ENCODE data around the gene ZNF248. TPM values are rescaled to one million over a fixed set of nuclear protein-coding genes. Genes with fewer than 3 reads are reported as not detected.
"Not testable (repeated sequence)": the region's sequence is repeated elsewhere in the genome, so short reads cannot be mapped to it uniquely, and the experiment has no call there.

The ZNF248 gene
- total RNA-seq, 5 donors from 2014 or later (not counting 1 experiment from before 2014, with no cell fraction given), result 7.0 to 15.6 (median 13.4) TPM

DNA sequence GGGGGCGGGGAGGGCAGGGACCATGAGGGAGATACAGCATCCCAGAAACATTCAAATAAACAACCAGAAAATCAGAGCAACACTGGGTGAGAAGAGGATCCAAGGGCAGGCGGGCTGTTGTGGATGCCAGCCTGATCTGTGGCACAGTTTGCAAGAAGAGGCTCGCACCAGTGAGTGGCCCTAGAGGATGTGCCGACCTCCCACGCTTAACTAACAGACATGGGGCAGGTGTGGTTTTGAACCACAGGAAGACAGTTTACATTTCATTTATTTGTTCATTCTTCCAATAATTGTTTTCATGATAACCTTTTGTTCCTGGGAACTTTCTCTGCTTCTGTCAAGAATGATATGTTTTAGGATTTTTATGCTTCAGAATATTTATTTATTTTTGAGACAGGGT is 115.6 kb downstream of the ZNF248 start:
- H3K9me3 Mint-ChIP-seq, result peaks cover 2 to 19% (median 13%) of the 10 kb centered on the region in 3 donors

DNA sequence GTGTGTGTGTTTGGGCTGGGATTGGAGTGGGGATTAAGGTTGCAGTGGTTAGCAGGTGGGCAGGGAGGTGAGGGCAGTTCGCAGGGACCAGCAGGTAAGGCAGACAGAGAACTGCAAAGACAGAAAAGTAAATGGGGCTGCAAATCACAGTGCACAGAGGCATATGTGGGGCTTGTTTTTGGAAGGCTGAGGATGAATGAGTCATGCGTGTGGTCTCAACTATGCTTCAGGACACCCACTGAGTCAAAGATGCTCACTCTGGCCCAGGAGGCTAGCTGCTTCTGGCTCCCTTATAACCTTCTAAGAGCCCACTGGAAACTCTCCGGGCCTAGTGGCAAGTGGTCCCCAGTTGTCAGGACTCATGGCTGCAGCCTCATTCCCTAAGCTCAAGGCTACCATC is 118.2 kb downstream of the ZNF248 start:
- ChIA-PET POLR2A (no interaction called here), CTCF (no interaction called here)
- WGBS (ENCODE audit: insufficient coverage), result 68% methylated on average over 2 of the region's 3 CpGs
- peaks cover 3 to 13% (median 9%) of the 10 kb centered on the region in 3 donors for H3K9me3 Mint-ChIP-seq
- no peaks in the 10 kb centered on the region for H3K4me1 Mint-ChIP-seq
- H3K27ac Mint-ChIP-seq, result no peak overlapping the region
- no peaks in the 10 kb centered on the region for H3K27me3 Mint-ChIP-seq
- Histone ChIP-seq H3K27ac (ENCODE audit: low read length) (no peak overlapping the region), H3K36me3 (ENCODE audit: control insufficient read depth in 2 of 2, extremely low read depth in 1 of 2, insufficient read depth in 1 of 2, low read length in 1 of 2) (no peaks in the 10 kb centered on the region), H3K9me3 (no peaks in the 10 kb centered on the region), H3K27me3 (replicated peaks in 1 of 2; ENCODE audit: control insufficient read depth in 2 of 2, extremely low read depth in 1 of 2, insufficient read depth in 2 of 2, low read length in 1 of 2) (no peaks in the 10 kb centered on the region), H3K4me1 (ENCODE audit: control insufficient read depth in 1 of 2, extremely low read depth in 1 of 2, insufficient read depth in 2 of 2, low read length in 2 of 2) (no peaks in the 10 kb centered on the region), H3K4me3 (ENCODE audit: control insufficient read depth in 1 of 2, extremely low read depth in 1 of 2, low read length in 1 of 2) (no peak overlapping the region)
- DNase-seq (no peak), ATAC-seq (replicated peaks in 1 of 4) (no peak)
- H3K4me3 Mint-ChIP-seq, result no peak overlapping the region
- no peaks in the 10 kb centered on the region for H3K36me3 Mint-ChIP-seq

More for the DNA sequence above, 115.6 kb downstream of the ZNF248 start:
- H3K27ac Mint-ChIP-seq, result no peak overlapping the region
- ChIA-PET CTCF (no interaction called here), POLR2A (no interaction called here)
- Histone ChIP-seq H3K4me1 (ENCODE audit: control insufficient read depth in 1 of 2, extremely low read depth in 1 of 2, insufficient read depth in 2 of 2, low read length in 2 of 2) (no peaks in the 10 kb centered on the region), H3K9me3 (no peaks in the 10 kb centered on the region), H3K36me3 (ENCODE audit: control insufficient read depth in 2 of 2, extremely low read depth in 1 of 2, insufficient read depth in 1 of 2, low read length in 1 of 2) (no peaks in the 10 kb centered on the region), H3K27ac (ENCODE audit: low read length) (no peak overlapping the region), H3K27me3 (replicated peaks in 1 of 2; ENCODE audit: control insufficient read depth in 2 of 2, extremely low read depth in 1 of 2, insufficient read depth in 2 of 2, low read length in 1 of 2) (no peaks in the 10 kb centered on the region), H3K4me3 (ENCODE audit: control insufficient read depth in 1 of 2, extremely low read depth in 1 of 2, low read length in 1 of 2) (no peak overlapping the region)
- H3K4me3 Mint-ChIP-seq, result no peak overlapping the region
- ATAC-seq (replicated peaks in 1 of 4), result no peak
- no peak for DNase-seq
- WGBS (ENCODE audit: insufficient coverage), result no CpG with 5 or more reads among the region's 5 CpGs
- H3K4me1 Mint-ChIP-seq, result no peaks in the 10 kb centered on the region
- H3K36me3 Mint-ChIP-seq, result no peaks in the 10 kb centered on the region
- H3K27me3 Mint-ChIP-seq, result no peaks in the 10 kb centered on the region

DNA sequence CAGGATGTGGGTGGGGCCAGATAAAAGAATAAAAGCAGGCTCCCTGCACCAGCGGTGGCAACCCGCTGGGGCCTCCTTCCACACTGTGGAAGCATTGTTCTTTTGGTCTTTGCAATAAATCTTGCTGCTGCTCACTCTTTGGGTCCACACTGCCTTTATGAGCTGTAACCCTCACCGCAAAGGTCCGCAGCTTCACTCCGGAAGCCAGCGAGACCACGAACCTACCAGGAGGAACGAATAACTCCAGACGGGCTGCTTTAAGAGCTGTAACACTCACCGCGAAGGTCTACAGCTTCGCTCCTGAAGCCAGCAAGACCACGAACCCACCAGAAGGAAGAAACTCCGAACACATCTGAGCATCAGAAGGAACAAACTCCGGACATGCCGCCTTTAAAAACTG is 119.2 kb downstream of the ZNF248 start:
- H3K27me3 ChIP-seq (replicated peaks in 1 of 2; ENCODE audit: control insufficient read depth in 2 of 2, extremely low read depth in 1 of 2, insufficient read depth in 2 of 2, low read length in 1 of 2); H3K4me1 ChIP-seq (ENCODE audit: control insufficient read depth in 1 of 2, extremely low read depth in 1 of 2, insufficient read depth in 2 of 2, low read length in 2 of 2); H3K27ac ChIP-seq (ENCODE audit: low read length); H3K4me1 Mint-ChIP-seq; H3K9me3 ChIP-seq; POLR2A ChIA-PET; H3K4me3 Mint-ChIP-seq; H3K27me3 Mint-ChIP-seq; DNase-seq; ATAC-seq (replicated peaks in 1 of 4); H3K36me3 ChIP-seq (ENCODE audit: control insufficient read depth in 2 of 2, extremely low read depth in 1 of 2, insufficient read depth in 1 of 2, low read length in 1 of 2); CTCF ChIA-PET; H3K4me3 ChIP-seq (ENCODE audit: control insufficient read depth in 1 of 2, extremely low read depth in 1 of 2, low read length in 1 of 2); H3K27ac Mint-ChIP-seq; H3K36me3 Mint-ChIP-seq: not testable (repeated sequence)
- 93% methylated on average over 9 of the region's 16 CpGs for WGBS (ENCODE audit: insufficient coverage)
- H3K9me3 Mint-ChIP-seq, result peaks cover 6 to 13% (median 9%) of the 10 kb centered on the region in 3 donors

DNA sequence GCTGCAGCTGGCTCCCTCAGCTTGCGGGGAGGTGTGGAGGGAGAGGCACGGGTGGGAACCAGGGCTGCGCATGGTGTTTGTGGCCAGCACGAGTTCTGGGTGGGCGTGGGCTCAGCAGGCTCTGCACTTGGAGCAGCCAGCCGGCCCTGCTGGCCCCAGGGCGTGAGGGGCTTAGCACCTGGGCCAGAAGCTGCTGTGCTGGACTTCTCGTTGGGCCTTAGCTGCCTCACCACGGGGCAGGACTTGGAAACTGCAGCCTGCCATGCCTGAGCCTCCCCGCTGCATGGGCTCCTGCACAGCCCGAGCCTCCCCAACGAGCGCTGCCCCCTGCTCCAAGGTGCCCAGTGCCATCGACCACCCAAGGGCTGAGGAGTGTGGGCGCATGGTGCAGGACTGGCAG is 120.1 kb downstream of the ZNF248 start:
- Histone ChIP-seq H3K4me1 (ENCODE audit: control insufficient read depth in 1 of 2, extremely low read depth in 1 of 2, insufficient read depth in 2 of 2, low read length in 2 of 2) (no peaks in the 10 kb centered on the region), H3K36me3 (ENCODE audit: control insufficient read depth in 2 of 2, extremely low read depth in 1 of 2, insufficient read depth in 1 of 2, low read length in 1 of 2) (no peaks in the 10 kb centered on the region), H3K9me3 (no peaks in the 10 kb centered on the region), H3K27ac (ENCODE audit: low read length) (no peak overlapping the region), H3K4me3 (ENCODE audit: control insufficient read depth in 1 of 2, extremely low read depth in 1 of 2, low read length in 1 of 2) (no peak overlapping the region), H3K27me3 (replicated peaks in 1 of 2; ENCODE audit: control insufficient read depth in 2 of 2, extremely low read depth in 1 of 2, insufficient read depth in 2 of 2, low read length in 1 of 2) (no peaks in the 10 kb centered on the region)
- Mint-ChIP-seq H3K9me3 (peaks cover 6 to 13% (median 9%) of the 10 kb centered on the region in 3 donors), H3K36me3 (no peaks in the 10 kb centered on the region), H3K4me3 (no peak overlapping the region), H3K27me3 (peaks cover 0 to 1% of the 10 kb centered on the region in 2 donors), H3K27ac (no peak overlapping the region), H3K4me1 (no peaks in the 10 kb centered on the region)
- ATAC-seq (replicated peaks in 1 of 4) (no peak), DNase-seq (no peak)
- ChIA-PET CTCF (no interaction called here), POLR2A (no interaction called here)
- WGBS (ENCODE audit: insufficient coverage), result 83% methylated on average over 15 of the region's 15 CpGs

DNA sequence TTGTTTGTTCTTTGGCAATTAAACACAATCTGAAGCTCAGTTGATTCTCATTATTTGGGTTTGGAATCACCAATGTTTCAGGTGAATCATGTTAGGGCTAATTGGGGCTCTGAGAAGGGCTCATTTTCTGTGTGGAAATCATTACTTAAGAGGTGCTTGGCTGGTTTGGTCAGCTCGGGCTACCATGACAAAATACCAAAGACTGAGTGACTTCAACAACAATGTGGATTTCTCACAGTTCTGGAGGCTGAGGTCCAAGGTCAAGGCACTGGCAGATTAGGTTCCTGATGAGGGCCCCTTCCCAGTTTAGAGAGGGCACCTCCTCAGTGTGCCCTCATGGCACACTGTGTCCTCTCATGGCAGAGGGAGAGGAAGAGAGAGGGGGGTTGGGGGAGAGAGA is 121.3 kb downstream of the ZNF248 start:
- no peak overlapping the region for H3K27ac Mint-ChIP-seq
- no peaks in the 10 kb centered on the region for H3K4me1 Mint-ChIP-seq
- ATAC-seq (replicated peaks in 1 of 4) (no peak), DNase-seq (no peak)
- H3K27ac ChIP-seq (ENCODE audit: low read length), result no peak overlapping the region
- ChIA-PET CTCF (no interaction called here), POLR2A (no interaction called here)
- peaks cover 0 to 1% of the 10 kb centered on the region in 2 donors for H3K27me3 Mint-ChIP-seq
- H3K36me3 ChIP-seq (ENCODE audit: control insufficient read depth in 2 of 2, extremely low read depth in 1 of 2, insufficient read depth in 1 of 2, low read length in 1 of 2), result no peaks in the 10 kb centered on the region
- no peaks in the 10 kb centered on the region for H3K27me3 ChIP-seq (replicated peaks in 1 of 2; ENCODE audit: control insufficient read depth in 2 of 2, extremely low read depth in 1 of 2, insufficient read depth in 2 of 2, low read length in 1 of 2)
- H3K9me3 Mint-ChIP-seq, result peaks cover 4 to 8% (median 6%) of the 10 kb centered on the region in 3 donors
- no peaks in the 10 kb centered on the region for H3K36me3 Mint-ChIP-seq
- H3K9me3 ChIP-seq, result no peaks in the 10 kb centered on the region
- no peaks in the 10 kb centered on the region for H3K4me1 ChIP-seq (ENCODE audit: control insufficient read depth in 1 of 2, extremely low read depth in 1 of 2, insufficient read depth in 2 of 2, low read length in 2 of 2)
- H3K4me3 ChIP-seq (ENCODE audit: control insufficient read depth in 1 of 2, extremely low read depth in 1 of 2, low read length in 1 of 2), result no peak overlapping the region
- no peak overlapping the region for H3K4me3 Mint-ChIP-seq
- 56% methylated on average over 1 of the region's 1 CpG for WGBS (ENCODE audit: insufficient coverage)

DNA sequence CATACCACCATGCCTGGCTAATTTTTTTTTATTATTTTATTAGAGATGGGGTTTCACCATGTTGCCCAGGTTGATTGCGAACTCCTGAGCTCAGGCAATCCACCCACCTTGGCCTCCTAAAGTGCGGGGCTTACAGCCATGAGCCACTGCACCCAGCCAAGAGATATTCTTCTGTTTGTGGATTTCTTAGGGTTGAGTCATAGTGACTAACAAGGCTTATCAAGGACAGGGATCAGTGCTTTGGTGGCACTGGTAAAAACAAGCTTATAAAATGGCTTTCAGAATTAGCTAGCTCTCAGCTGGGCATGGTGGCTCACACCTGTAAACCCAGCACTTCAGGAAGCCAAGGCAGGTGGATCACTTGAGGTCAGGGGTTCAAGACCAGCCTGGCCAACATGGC is 122.4 kb downstream of the ZNF248 start:
- CTCF ChIA-PET, result no interaction called here
- no peak overlapping the region for H3K27ac Mint-ChIP-seq

More for the DNA sequence above, 122.4 kb downstream of the ZNF248 start:
- Mint-ChIP-seq H3K4me1 (no peaks in the 10 kb centered on the region), H3K36me3 (no peaks in the 10 kb centered on the region), H3K4me3 (no peak overlapping the region), H3K9me3 (peaks cover 3 to 8% (median 5%) of the 10 kb centered on the region in 3 donors), H3K27me3 (peaks cover 1% of the 10 kb centered on the region in 2 donors)
- WGBS (ENCODE audit: insufficient coverage), result no CpG with 5 or more reads among the region's 2 CpGs
- Histone ChIP-seq H3K27me3 (replicated peaks in 1 of 2; ENCODE audit: control insufficient read depth in 2 of 2, extremely low read depth in 1 of 2, insufficient read depth in 2 of 2, low read length in 1 of 2) (no peaks in the 10 kb centered on the region), H3K4me1 (ENCODE audit: control insufficient read depth in 1 of 2, extremely low read depth in 1 of 2, insufficient read depth in 2 of 2, low read length in 2 of 2) (no peaks in the 10 kb centered on the region), H3K9me3 (peaks cover under 1% of the 10 kb centered on the region), H3K36me3 (ENCODE audit: control insufficient read depth in 2 of 2, extremely low read depth in 1 of 2, insufficient read depth in 1 of 2, low read length in 1 of 2) (no peaks in the 10 kb centered on the region), H3K27ac (ENCODE audit: low read length) (no peak overlapping the region), H3K4me3 (ENCODE audit: control insufficient read depth in 1 of 2, extremely low read depth in 1 of 2, low read length in 1 of 2) (no peak overlapping the region)
- ATAC-seq (replicated peaks in 1 of 4), result no peak
- POLR2A ChIA-PET, result no interaction called here
- no peak for DNase-seq

Data from T-cell (primary cell).